GM12801 (cell line): ENCODE data around the gene PTCH2.

ENCODE experiments used
- CTCF ChIP-seq: IDR thresholded peaks from one replicate; pipeline ENCODE4 v1.5.1; 2011; ENCODE audit warnings: control low read depth; ENCODE audit not compliant: insufficient read length; ENCODE audit errors: extremely low read depth

The PTCH2 gene

GRCh38 chr1:44839576-44839975 lies 3.5 kb downstream of the PTCH2 start:
- no peak for TF ChIP-seq CTCF

- no peak for TF ChIP-seq CTCF
These were observed 7.0 kb downstream of the PTCH2 start for GRCh38 chr1:44835738-44836675.

GRCh38 chr1:44834328-44834727 lies 8.7 kb downstream of the PTCH2 start:
- TF ChIP-seq CTCF = no peak

GRCh38 chr1:44832056-44832705 lies 10.9 kb downstream of the PTCH2 start:
- TF ChIP-seq CTCF = no peak

GRCh38 chr1:44831516-44831915 lies 11.5 kb downstream of the PTCH2 start:
- no peak for TF ChIP-seq CTCF

- no peak for TF ChIP-seq CTCF
These were observed 12.2 kb downstream of the PTCH2 start for GRCh38 chr1:44830900-44831304.

GRCh38 chr1:44829506-44830384 lies 13.3 kb downstream of the PTCH2 start:
- no peak for TF ChIP-seq CTCF
